Dendritic cell treated with granulocyte-macrophage colony-stimulating factor and Interleukin-4, amounts not matched to agents 40 ng/mL and 50 ng/mL, for 4 days (primary cell): ENCODE results near the gene MAPK8IP3.
A peak's percentile ranks its signal among the peaks of the same experiment; 100 is the strongest.

Experiments used
- H3K27ac Mint-ChIP-seq: one replicate; pipeline ENCODE4 v1.8.0; 2022; ENCODE audit warnings: mild to moderate bottlenecking, mixed read lengths
- H3K27me3 Mint-ChIP-seq: one replicate; pipeline ENCODE4 v1.8.0; 2022; ENCODE audit warnings: mild to moderate bottlenecking, mixed read lengths
- H3K36me3 Mint-ChIP-seq: one replicate; pipeline ENCODE4 v1.8.0; 2022; ENCODE audit warnings: low read depth, mixed read lengths
- H3K4me1 Mint-ChIP-seq: one replicate; pipeline ENCODE4 v1.8.0; 2022; ENCODE audit warnings: low read depth, mixed read lengths
- H3K4me3 Mint-ChIP-seq: one replicate; pipeline ENCODE4 v1.8.0; 2022; ENCODE audit warnings: mild to moderate bottlenecking, moderate library complexity, mixed read lengths
- H3K9me3 Mint-ChIP-seq: one replicate; pipeline ENCODE4 v1.8.0; 2022; ENCODE audit warnings: mixed read lengths
- intact Hi-C: fragments of 100-400 bp; cut with micrococcal nuclease; formaldehyde crosslinking; loops from one replicate; pipeline ENCODE4 v1.15.0; 2022

Gene MAPK8IP3

DNA sequence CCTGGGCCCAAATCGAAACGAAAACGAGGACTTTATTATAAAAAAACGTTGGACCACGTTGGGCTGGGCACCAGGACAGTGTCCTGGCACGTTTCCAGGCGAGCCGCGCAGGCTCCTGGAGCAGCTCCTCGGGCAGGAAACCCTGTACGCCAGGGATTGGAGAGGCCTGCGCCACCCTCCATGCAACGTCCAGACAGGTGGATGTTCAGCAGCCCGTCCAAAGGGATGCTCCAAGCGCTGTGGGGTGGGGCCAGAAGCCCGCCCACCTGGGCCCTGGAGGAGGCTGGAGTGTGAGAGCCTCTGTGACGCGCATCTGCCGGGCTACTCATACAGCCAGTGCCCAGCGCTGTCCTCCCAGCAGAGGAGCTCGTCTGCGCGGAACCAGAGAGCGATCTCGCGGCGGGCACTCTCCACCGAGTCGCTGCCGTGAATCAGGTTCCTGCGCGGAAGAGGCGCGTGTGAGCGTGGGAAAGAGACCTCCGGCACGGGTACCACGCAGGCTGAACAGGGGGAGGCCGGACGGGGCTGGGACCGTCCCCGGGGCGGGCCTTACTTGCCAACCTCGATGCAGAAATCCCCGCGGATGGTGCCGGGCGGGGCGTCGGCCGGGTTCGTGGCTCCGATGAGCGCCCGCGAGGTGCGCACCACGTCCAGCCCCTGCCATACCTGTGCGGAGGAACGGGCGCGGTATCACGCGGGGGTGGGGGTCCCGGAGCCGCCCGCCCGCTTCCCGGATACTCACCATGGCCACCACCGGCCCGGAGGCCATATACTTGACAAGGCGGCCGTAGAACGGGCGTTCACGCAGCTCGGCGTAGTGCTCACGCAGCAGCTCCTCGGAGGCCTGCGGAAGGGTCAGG lies 64.6 kb downstream of the MAPK8IP3 start:
- Mint-ChIP-seq H3K27ac (peak overlapping the region; percentile 63), H3K4me1 (peaks cover 46% of the 10 kb centered on the region), H3K4me3 (peak overlapping the region; percentile 90)

GRCh38 chr16:1771188-1771863 lies 65.3 kb downstream of the MAPK8IP3 start, which contains the start of gene NME3:
Gene NME3, minus strand, starts transcription at chr16:1771543. Its CDS starts 9 bp downstream, at chr16:1771534.
- Mint-ChIP-seq H3K27me3 (no peaks in the 10 kb centered on the region), H3K27ac (peak within 1 kb of the TSS; percentile 85), H3K4me3 (peak within 1 kb of the TSS; percentile 90), H3K4me1 (peaks cover 46% of the 10 kb centered on the region), H3K36me3 (peaks cover 81% of the 10 kb centered on the region), H3K9me3 (no peaks in the 10 kb centered on the region)
- intact Hi-C loops: loop anchor here (5.0 kb wide), 2 partner anchors 64 to 156 kb away; partner anchors contain the start of gene MAPK8IP3

More for the DNA sequence above, 64.6 kb downstream of the MAPK8IP3 start:
- no peaks in the 10 kb centered on the region for H3K27me3 Mint-ChIP-seq
- H3K9me3 Mint-ChIP-seq: no peaks in the 10 kb centered on the region
- intact Hi-C loops: loop anchor here (5.0 kb wide), 2 partner anchors 63 to 157 kb away; partner anchors contain the start of gene MAPK8IP3
- peaks cover 81% of the 10 kb centered on the region for H3K36me3 Mint-ChIP-seq

- H3K27ac Mint-ChIP-seq: peak overlapping the region; percentile 85
- no peaks in the 10 kb centered on the region for H3K27me3 Mint-ChIP-seq
- H3K4me3 Mint-ChIP-seq: peak overlapping the region; percentile 90
- intact Hi-C loops: loop anchor here (5.0 kb wide), 2 partner anchors 65 to 155 kb away; partner anchors contain the start of gene MAPK8IP3
- peaks cover 49% of the 10 kb centered on the region for H3K4me1 Mint-ChIP-seq
- H3K9me3 Mint-ChIP-seq: no peaks in the 10 kb centered on the region
- peaks cover 81% of the 10 kb centered on the region for H3K36me3 Mint-ChIP-seq
Measured at GRCh38 chr16:1771864-1772361, 65.9 kb downstream of the MAPK8IP3 start.

DNA sequence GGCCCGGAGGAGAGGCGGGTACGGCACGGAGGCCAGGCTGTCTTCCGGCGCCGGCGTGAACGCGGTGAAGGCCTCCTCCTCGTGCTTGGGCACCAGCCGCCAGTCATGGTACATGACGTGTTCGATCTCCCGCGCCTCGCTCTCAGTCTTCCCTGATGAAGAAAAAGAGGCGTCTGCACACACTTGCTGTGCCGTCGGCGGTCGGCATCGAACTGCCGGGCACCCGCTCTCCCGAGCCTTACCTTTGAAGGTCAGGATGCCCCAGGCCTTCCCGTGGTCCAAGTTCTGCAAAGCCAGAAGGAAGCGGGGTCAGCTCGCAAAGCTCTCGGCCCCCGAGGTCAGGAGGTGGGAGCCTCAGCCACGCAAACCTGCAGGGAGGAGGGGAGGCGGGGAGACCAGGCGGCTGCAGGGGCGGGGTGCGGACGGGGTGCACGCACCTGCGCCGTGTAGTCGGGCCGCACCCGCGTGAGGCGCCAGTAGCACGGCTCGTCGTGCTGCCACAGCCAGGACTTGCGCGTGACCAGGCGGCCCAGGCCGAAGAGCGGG lies 66.4 kb downstream of the MAPK8IP3 start, which contains the start of gene EME2:
Gene EME2 (plus strand): TSS at position 449 of the 546 bp plus-strand sequence. CDS start 418 bp downstream, outside the sequence.
- Mint-ChIP-seq H3K4me1 (peaks cover 51% of the 10 kb centered on the region), H3K9me3 (no peaks in the 10 kb centered on the region), H3K27ac (peak within 1 kb of the TSS; percentile 85), H3K36me3 (peaks cover 81% of the 10 kb centered on the region), H3K27me3 (no peaks in the 10 kb centered on the region), H3K4me3 (peak within 1 kb of the TSS; percentile 90)
- intact Hi-C loops: loop anchor here (5.0 kb wide), 2 partner anchors 65 to 155 kb away; partner anchors contain the start of gene MAPK8IP3

- Mint-ChIP-seq H3K4me1 (peaks cover 51% of the 10 kb centered on the region), H3K36me3 (peaks cover 81% of the 10 kb centered on the region), H3K4me3 (peak within 1 kb of the TSS; percentile 90), H3K27me3 (no peaks in the 10 kb centered on the region), H3K27ac (peak within 1 kb of the TSS; percentile 85), H3K9me3 (no peaks in the 10 kb centered on the region)
- intact Hi-C loops: loop anchor here (1.0 to 5.0 kb wide), 3 partner anchors 9 to 154 kb away; partner anchors contain the start of genes MAPK8IP3, NUBP2 and SPSB3
Measured at GRCh38 chr16:1772908-1773702, 67.1 kb downstream of the MAPK8IP3 start, which contains the start of gene MRPS34. Gene MRPS34, minus strand, starts transcription at chr16:1773134. Its CDS starts 15 bp downstream, at chr16:1773119.

DNA sequence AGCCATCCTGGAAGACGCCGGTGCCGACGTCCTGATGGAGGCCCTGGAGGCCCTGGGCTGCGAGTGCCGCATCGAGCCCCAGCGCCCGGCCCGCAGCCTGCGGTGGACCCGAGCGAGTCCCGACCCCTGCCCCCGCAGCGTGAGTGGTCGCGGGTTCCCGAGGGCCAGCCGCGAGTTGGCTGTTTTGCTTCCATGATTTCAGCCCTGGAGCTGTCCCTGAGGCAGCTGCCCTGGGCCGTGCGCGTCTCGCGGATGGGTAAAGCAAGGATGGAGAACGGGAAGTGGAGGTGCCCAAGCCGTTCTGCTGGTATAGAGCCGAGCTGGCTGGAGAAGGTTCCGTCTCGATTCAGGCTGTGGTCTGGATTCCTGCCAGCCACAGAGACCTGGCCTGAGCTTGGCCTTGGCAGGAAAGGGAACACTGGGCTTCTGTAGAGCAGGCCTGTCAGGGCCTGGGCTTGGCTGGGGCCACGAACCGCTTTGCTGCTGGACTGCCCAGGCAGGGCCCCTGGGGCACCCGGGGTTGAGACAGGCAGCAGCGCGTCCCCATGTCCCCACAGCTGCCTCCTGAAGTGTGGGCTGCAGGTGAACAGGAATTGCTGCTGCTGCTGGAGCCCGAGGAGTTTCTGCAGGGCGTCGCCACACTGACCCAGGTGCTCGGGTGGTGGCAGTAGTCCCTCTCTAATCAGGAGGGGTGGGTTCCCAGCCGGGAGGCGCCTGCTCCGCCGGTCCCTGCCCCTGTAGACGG lies 67.9 kb downstream of the MAPK8IP3 start:
- H3K27me3 Mint-ChIP-seq: no peaks in the 10 kb centered on the region
- H3K9me3 Mint-ChIP-seq: no peaks in the 10 kb centered on the region
- H3K27ac Mint-ChIP-seq: peak overlapping the region; percentile 85
- peaks cover 50% of the 10 kb centered on the region for H3K4me1 Mint-ChIP-seq
- peaks cover 81% of the 10 kb centered on the region for H3K36me3 Mint-ChIP-seq
- intact Hi-C loops: loop anchor here (1.0 to 5.0 kb wide), 3 partner anchors 8 to 153 kb away; partner anchors contain the start of genes MAPK8IP3, NUBP2 and SPSB3
- H3K4me3 Mint-ChIP-seq: peak overlapping the region; percentile 90

- H3K4me1 Mint-ChIP-seq: peaks cover 49% of the 10 kb centered on the region
- no peak overlapping the region for H3K27ac Mint-ChIP-seq
- H3K4me3 Mint-ChIP-seq: peak overlapping the region; percentile 90
- no peaks in the 10 kb centered on the region for H3K27me3 Mint-ChIP-seq
- H3K9me3 Mint-ChIP-seq: no peaks in the 10 kb centered on the region
- H3K36me3 Mint-ChIP-seq: peaks cover 81% of the 10 kb centered on the region
- intact Hi-C loops: loop anchor here (5.0 kb wide), 2 partner anchors 67 to 153 kb away; partner anchors contain the start of gene MAPK8IP3
Measured at GRCh38 chr16:1774448-1774780, 68.4 kb downstream of the MAPK8IP3 start.

DNA sequence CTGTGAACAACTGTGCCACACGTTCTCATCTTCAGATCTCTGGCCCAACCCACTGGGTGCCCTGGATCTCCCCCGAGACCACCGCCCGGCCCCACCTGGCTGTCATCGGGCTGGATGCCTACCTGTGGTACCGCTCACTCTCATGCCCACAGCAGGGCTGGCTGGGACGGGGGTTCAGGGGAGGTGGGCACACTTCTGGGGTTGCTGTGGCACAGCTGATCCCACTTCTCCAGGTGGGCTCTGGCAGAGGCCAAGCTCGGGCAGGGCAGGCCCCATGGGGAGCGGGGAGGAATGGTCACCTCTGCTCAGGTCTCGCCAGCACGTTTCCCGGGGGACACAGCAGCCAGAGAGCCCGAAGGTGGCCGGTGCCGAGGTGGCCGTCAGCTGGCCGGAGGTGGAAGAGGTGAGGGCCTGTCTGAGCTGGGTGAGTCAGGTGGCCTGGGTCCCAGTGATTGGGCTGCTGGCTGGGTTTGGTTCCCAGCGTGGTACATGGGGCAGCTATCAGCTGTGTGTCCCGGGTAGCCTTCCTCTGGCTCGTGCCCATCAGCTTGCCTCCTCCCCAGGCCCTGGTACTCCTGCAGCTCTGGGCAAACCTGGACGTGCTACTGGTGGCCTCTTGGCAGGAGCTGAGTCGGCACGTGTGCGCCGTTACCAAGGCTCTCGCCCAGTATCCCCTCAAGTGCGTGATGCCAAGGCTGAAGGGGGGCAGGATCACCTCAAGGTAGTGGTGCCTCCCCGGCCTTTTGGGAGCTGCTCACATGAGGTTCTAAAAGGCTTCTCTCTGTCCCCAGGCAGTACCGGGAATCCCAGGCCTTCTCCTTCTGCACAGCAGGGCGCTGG lies 69.2 kb downstream of the MAPK8IP3 start:
- H3K9me3 Mint-ChIP-seq: no peaks in the 10 kb centered on the region
- peaks cover 81% of the 10 kb centered on the region for H3K36me3 Mint-ChIP-seq
- intact Hi-C loops: no loop called here
- H3K27me3 Mint-ChIP-seq: no peaks in the 10 kb centered on the region
- H3K27ac Mint-ChIP-seq: no peak overlapping the region
- no peak overlapping the region for H3K4me3 Mint-ChIP-seq
- H3K4me1 Mint-ChIP-seq: peaks cover 47% of the 10 kb centered on the region

GRCh38 chr16:1775846-1776671 lies 70.1 kb downstream of the MAPK8IP3 start:
- H3K4me3 Mint-ChIP-seq: no peak overlapping the region
- H3K27me3 Mint-ChIP-seq: no peaks in the 10 kb centered on the region
- no peaks in the 10 kb centered on the region for H3K9me3 Mint-ChIP-seq
- H3K36me3 Mint-ChIP-seq: peaks cover 84% of the 10 kb centered on the region
- no peak overlapping the region for H3K27ac Mint-ChIP-seq
- peaks cover 46% of the 10 kb centered on the region for H3K4me1 Mint-ChIP-seq
- intact Hi-C loops: no loop called here

DNA sequence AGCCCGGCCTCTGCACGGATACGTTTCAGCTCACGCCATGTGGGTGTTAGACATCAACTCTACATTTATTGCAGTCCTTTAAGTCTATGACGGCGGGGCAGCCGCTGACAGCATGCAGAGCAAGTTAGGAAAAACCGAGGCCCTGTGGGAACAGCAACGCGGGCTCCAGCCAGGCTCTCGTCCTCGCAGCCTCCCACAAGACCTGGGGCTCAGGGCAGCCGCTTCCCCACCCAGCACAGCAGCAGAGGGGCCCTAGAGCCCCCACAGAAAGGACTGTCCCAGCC lies 70.6 kb downstream of the MAPK8IP3 start:
- no peaks in the 10 kb centered on the region for H3K27me3 Mint-ChIP-seq
- no peak overlapping the region for H3K27ac Mint-ChIP-seq
- H3K4me3 Mint-ChIP-seq: no peak overlapping the region
- H3K4me1 Mint-ChIP-seq: peaks cover 51% of the 10 kb centered on the region
- H3K9me3 Mint-ChIP-seq: no peaks in the 10 kb centered on the region
- H3K36me3 Mint-ChIP-seq: peaks cover 89% of the 10 kb centered on the region
- intact Hi-C loops: no loop called here

- intact Hi-C loops: no loop called here
- Mint-ChIP-seq H3K4me3 (no peak overlapping the region), H3K36me3 (peaks cover 89% of the 10 kb centered on the region), H3K27me3 (no peaks in the 10 kb centered on the region), H3K9me3 (no peaks in the 10 kb centered on the region), H3K27ac (no peak overlapping the region), H3K4me1 (peaks cover 51% of the 10 kb centered on the region)
Measured at GRCh38 chr16:1776991-1777374, 71.0 kb downstream of the MAPK8IP3 start.
